ENCODE measurements around the gene NETO1. TPM values are rescaled to one million over a fixed set of nuclear protein-coding genes. Genes with fewer than 3 reads are reported as not detected.

NETO1 gene
- total and polyA plus RNA-seq, 2 of the 4 experiments (the other 2 are of a cell fraction): 0.29 to 0.36 TPM

- DNase-seq (no peak), ATAC-seq (ENCODE audit: low read depth) (no peak)
- no peak overlapping the region for H4K5ac ChIP-seq (ENCODE audit: low read depth, low read length)
- no peak overlapping the region for H3K18ac ChIP-seq (ENCODE audit: low read depth, low read length)
- H4K20me1 ChIP-seq (ENCODE audit: insufficient read depth, low read length): no peaks in the 10 kb centered on the region
- H2AFZ ChIP-seq (replicated peaks; ENCODE audit: low read length, poor library complexity): no peak overlapping the region
- H2BK15ac ChIP-seq (ENCODE audit: low read depth, low read length): no peak overlapping the region
- no peak overlapping the region for H3K14ac ChIP-seq (replicated peaks; ENCODE audit: low read depth, low read length)
- no peaks in the 10 kb centered on the region for H3K27me3 ChIP-seq (ENCODE audit: control insufficient read depth, insufficient read depth, low read length)
- H3K56ac ChIP-seq (ENCODE audit: extremely low read depth, insufficient read depth, low read length): no peak overlapping the region
- H4K91ac ChIP-seq (ENCODE audit: insufficient read depth, low read depth, low read length): no peak overlapping the region
- intact Hi-C loops (cut with micrococcal nuclease) (loop anchor here (10.0 kb wide), 1 partner anchor 916 kb away; no protein-coding TSS in a partner anchor), in situ Hi-C loops (cut with MboI; ENCODE audit: low sequenced_read_pairs) (loop anchor here (25.0 kb wide), 1 partner anchor 1069 kb away; no protein-coding TSS in a partner anchor), dilution Hi-C loops (cut with HindIII; ENCODE audit: low sequenced_read_pairs, unreplicated experiment) (no loop called here)
- ChIA-PET POLR2A (ENCODE audit: unreplicated experiment) (no interaction called here), CTCF (no interaction called here)
- no peak overlapping the region for H2AK5ac ChIP-seq (ENCODE audit: low read depth, low read length)
- no peak overlapping the region for H2AK9ac ChIP-seq (replicated peaks; ENCODE audit: low read depth, low read length, poor library complexity)
- H2BK20ac ChIP-seq (ENCODE audit: low read depth, low read length): no peak overlapping the region
- H3K4ac ChIP-seq (ENCODE audit: low read depth, low read length): no peak overlapping the region
- H3K27ac ChIP-seq (ENCODE audit: insufficient read depth, low read length): no peak overlapping the region
- no peaks in the 10 kb centered on the region for H3K9me1 ChIP-seq (ENCODE audit: insufficient read depth, low read length)
- no peak overlapping the region for H3K4me2 ChIP-seq (ENCODE audit: low read depth, low read length)
- no peak overlapping the region for H3K4me3 ChIP-seq (ENCODE audit: insufficient read depth, low read depth, low read length)
- no peak overlapping the region for H3K23ac ChIP-seq (ENCODE audit: low read depth, low read length)
- no peaks in the 10 kb centered on the region for H3K4me1 ChIP-seq (ENCODE audit: control insufficient read depth, insufficient read depth, low read length)
- no TSS peak for BruUV-seq (replicated peaks)
- H4K8ac ChIP-seq (ENCODE audit: low read depth in 2 of 2, low read length in 2 of 2): no peak overlapping the region
- H3K79me1 ChIP-seq (ENCODE audit: low read depth in 1 of 2, low read length in 2 of 2): no peaks in the 10 kb centered on the region
- no peak overlapping the region for H2BK5ac ChIP-seq (ENCODE audit: low read depth, low read length, poor library complexity, severe bottlenecking)
- H3K9me3 ChIP-seq (ENCODE audit: control insufficient read depth, insufficient read depth, low read length): no peaks in the 10 kb centered on the region
- H3K36me3 ChIP-seq (ENCODE audit: control insufficient read depth, insufficient read depth, low read length): no peaks in the 10 kb centered on the region
- H3K9ac ChIP-seq (ENCODE audit: low read depth, low read length): no peak overlapping the region
- whole genome bisulfite sequencing, 2 experiments (ENCODE audit: extremely low coverage in 2 of 2, insufficient read length in 1 of 2): no CpG with 5 or more reads among the region's 8 CpGs
- TF ChIP-seq CHD1 (IDR thresholded peaks at IDR 0.05; ENCODE audit: low read depth, low read length): no peak
- no peak for TF ChIP-seq NFE2L2 (IDR thresholded peaks at IDR 0.05; ENCODE audit: low read depth, low read length)
- no peak overlapping the region for H2BK120ac ChIP-seq (ENCODE audit: low read depth, low read length)
These were observed 99.0 kb downstream of the NETO1 start for GRCh38 chr18:72768681-72769229.
